ACHN (cell line): ENCODE measurements around the gene PRKN.

Source experiments
- DNase-seq: peaks from one replicate; pipeline ENCODE4 v3.0.0-alpha.2; 2015
- in situ Hi-C: cut with HindIII; loops from 2 replicates; pipeline ENCODE4 v1.10.0; 2017; ENCODE audit warnings: low sequenced_read_pairs, low pct_ligation_motif_present, low pct_unique_long_range_greater_than_20kb

Gene PRKN

GRCh38 chr6:162251257-162251656 is 476.3 kb downstream of the PRKN start:
- DNase-seq = peak; percentile 12
- in situ Hi-C loops = no loop called here

GRCh38 chr6:162249907-162250642 is 477.5 kb downstream of the PRKN start:
- in situ Hi-C loops = no loop called here
- DNase-seq = no peak

DNA sequence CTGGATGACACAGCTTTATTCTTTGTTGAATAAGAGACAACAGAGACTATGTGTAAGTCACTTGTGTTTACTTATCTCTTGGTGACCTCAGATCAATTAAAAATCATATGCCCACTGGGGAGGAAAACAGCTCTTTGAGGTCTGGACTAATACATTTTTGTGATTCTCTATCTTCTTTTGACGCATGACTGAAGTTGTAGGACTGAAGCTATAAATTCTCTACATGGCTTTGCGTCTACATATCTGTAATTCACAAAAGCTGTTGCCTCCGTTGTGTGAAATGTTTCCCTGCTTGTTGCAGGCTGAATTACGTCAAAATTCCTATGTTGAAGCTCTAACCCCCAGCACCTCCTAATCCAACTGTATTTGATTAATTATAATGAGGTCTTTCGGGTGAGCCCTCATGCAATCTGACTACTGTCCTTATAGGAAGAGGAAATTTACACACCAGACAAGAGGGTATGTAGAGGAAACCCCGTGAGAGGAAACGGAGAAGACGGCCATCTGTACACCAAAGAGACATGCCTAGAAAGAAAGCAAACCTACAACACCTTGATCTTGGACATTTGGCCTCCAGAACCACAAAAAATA is 481.6 kb downstream of the PRKN start:
- DNase-seq = no peak
- in situ Hi-C loops = no loop called here

- in situ Hi-C loops = no loop called here
- DNase-seq = no peak
Measured at GRCh38 chr6:162244031-162244430, 483.5 kb downstream of the PRKN start.

DNA sequence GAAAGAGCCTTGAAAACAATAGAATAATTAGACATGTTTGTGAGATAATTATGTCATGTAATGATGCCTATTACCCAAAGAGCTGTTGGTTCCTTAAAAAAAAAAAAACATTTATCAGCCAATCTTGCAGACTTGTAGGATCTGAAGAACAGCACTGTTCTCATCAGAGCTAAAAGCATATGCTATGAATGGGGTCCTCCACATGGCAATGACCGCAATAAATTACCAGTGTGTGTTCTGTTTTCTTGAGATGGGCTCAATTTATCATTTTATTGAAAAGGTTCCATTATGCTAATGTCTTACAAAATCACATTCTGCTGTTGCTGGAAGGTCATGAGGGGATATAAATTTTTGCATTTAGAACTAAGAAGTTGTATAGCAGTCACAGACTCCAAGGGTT is 484.7 kb downstream of the PRKN start:
- DNase-seq = no peak
- in situ Hi-C loops = no loop called here

DNA sequence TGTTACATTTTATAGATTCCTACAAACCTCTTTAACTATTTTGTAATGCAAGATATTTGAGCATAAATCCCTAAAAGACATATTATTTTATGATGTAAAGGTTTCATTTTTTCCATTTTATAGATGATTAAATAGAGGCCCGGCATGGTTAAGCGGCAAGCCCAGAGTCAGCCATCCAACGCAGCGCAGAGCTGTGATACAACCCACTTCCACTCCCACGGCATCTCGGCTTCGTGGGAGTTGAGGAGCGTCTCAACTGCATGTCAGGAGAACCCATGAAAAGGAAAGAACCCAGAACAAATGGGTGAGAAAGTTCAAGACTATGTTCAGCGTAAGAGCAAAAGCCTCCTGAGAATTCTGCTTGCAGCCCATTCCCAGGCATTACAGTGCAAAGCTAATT is 488.2 kb downstream of the PRKN start:
- no peak for DNase-seq
- in situ Hi-C loops = no loop called here

GRCh38 chr6:162238675-162239074 is 488.9 kb downstream of the PRKN start:
- in situ Hi-C loops = no loop called here
- DNase-seq = no peak

- in situ Hi-C loops = no loop called here
- DNase-seq = no peak
Measured at GRCh38 chr6:162237331-162237730, 490.2 kb downstream of the PRKN start.

DNA sequence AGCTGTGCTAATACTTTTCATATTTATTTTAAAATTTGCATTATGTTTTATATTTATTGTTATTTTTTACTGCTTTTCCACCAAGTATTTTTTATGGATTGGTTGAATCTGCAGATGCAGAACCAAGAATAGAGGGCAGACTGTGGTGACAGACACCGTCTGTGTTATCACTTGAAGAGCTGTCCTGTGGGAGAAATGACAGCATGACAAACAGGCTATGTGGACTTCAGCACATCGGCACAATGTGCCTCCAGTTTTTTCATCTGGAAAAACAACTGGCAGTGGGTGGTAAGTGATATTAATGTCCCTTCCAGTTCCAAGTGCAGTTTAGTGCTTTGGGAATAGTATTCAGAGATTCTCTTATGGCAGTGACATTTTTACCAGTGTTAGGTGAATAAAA is 492.9 kb downstream of the PRKN start:
- no peak for DNase-seq
- in situ Hi-C loops = no loop called here

DNA sequence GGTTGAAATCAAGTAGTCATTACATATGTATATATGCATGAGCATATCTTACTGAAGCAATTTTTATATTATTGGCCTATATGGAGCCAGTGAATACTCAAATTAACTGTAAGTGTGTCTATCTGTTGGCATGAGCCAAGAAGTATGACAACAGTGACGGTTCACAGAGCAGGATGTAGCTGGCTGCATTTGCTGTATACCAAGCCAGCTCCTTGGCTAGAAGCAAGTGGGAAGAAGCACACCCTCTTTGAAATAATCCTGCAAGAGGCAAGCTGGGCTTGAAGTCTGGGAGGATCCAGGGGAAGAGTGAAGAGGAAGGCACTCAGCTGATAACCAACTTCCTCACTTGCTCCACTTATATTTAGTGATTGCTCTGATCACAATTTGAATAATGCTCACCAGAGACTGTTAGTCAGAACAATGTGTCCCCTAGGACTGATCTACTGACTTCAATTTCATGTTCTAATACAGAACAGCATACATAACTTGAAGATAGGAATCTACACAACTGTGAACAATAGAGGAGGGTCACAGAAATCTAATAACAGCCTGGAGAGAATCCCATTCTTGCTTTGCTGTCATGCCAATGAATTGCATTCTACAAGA is 497.3 kb downstream of the PRKN start:
- in situ Hi-C loops = no loop called here
- no peak for DNase-seq

- DNase-seq = no peak
- in situ Hi-C loops = no loop called here
Measured at GRCh38 chr6:162229093-162229492, 498.5 kb downstream of the PRKN start.

GRCh38 chr6:162226803-162227202 is 500.8 kb downstream of the PRKN start:
- in situ Hi-C loops = no loop called here
- no peak for DNase-seq

DNA sequence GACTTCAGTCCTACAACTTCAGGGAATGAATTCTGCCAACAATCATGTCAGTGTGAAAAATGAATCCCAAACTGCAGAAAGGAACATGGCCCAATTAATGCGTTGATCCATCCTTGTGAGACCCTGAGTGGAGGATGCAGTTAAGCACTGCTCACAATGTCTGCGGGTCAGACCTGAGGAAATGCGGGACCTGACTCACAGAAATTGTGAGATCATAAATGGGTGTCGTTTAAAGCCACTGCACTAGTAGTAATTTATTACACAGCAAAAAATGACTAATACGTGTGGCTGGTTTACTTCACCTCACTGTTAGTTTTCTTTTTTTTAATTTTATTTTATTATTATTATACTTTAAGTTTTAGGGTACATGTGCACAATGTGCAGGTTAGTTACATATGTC is 505.0 kb downstream of the PRKN start:
- DNase-seq = no peak
- in situ Hi-C loops = no loop called here

- in situ Hi-C loops = no loop called here
- DNase-seq = no peak
Measured at GRCh38 chr6:162220876-162221275, 506.7 kb downstream of the PRKN start.

GRCh38 chr6:162219266-162219665 is 508.3 kb downstream of the PRKN start:
- no peak for DNase-seq
- in situ Hi-C loops = no loop called here

- in situ Hi-C loops = no loop called here
- DNase-seq = no peak
Measured at GRCh38 chr6:162217811-162218493, 509.6 kb downstream of the PRKN start.

- DNase-seq = no peak
- in situ Hi-C loops = no loop called here
Measured at GRCh38 chr6:162217058-162217457, 510.5 kb downstream of the PRKN start.

- in situ Hi-C loops = no loop called here
Measured at GRCh38 chr6:162211777-162212176, 515.8 kb downstream of the PRKN start.

DNA sequence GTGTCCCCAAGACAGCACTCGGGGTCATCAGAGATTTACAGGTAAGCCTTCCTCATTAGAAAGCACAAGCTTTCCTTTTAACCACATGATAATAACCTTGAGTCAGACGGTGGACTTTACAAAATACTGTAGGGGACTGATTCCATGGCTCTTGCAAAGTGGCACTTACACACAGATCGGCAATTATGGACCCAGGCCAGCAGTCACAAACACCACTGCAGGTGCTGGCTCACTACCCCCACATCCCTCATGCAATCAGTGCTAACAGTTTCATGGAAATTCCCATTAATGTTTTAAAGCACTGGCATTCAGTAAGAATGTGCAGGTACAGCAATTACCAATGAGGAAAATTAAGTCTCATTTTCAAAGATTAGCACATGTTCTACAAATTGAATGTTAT is 516.5 kb downstream of the PRKN start:
- in situ Hi-C loops = no loop called here
- no peak for DNase-seq

More at GRCh38 chr6:162211777-162212176, 515.8 kb downstream of the PRKN start:
- no peak for DNase-seq
